DMS114 treated with DMSO at 0.1 percent for 48 hours (cell line): ENCODE results near the gene RSPH1.

Experiments
- DNase-seq: peaks from one replicate; lab custom pipeline; 2025; ENCODE audit not compliant: unreplicated experiment; lab: John Stamatoyannopoulos, UW

The RSPH1 gene

DNA sequence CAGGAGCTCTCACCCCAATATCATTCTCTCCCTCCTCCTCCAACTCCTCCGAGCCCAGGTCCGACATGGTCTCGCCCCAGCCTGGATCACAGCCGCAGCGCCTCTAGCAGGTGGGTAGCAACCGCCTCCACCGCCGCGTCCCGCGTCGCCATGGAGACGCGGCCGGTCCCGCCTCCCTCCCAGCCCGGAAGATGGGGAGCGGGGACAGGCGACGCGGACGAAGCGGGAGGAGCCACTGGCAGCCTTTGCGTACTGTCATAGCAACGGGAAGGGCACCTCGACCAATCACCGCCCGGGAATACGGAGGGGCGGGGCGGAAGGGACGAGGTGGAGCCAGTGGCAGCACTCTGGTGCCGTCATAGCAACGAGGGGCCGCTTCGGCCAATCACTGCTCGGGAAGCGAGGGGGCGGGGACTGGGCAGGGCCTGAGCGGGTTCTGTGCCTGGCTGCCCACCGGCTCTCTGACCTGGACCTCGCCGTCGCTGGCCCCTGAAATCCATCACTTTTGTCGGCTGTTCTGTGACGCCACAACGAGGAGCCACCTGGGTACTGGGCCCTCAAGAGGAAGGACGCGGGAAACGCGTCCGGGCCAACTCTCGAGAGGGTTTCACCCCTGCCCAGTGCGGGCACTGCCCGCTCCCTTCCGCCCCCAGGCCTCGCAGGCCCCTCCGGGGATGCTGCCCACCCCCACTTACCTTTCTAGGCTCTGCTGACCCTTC, at the start of gene RSPH1:
Gene RSPH1 (minus strand): TSS at position 105 of the 719 bp plus-strand sequence. CDS start 38 bp downstream, at position 67.
- DNase-seq: peak; percentile 94

GRCh38 chr21:42545745-42546144, 49.7 kb upstream of the RSPH1 start:
- no peak for DNase-seq

- no peak for DNase-seq
These were observed 49.3 kb upstream of the RSPH1 start for GRCh38 chr21:42545317-42545716.

- no peak for DNase-seq
These were observed 48.5 kb upstream of the RSPH1 start for GRCh38 chr21:42544544-42544943.

DNA sequence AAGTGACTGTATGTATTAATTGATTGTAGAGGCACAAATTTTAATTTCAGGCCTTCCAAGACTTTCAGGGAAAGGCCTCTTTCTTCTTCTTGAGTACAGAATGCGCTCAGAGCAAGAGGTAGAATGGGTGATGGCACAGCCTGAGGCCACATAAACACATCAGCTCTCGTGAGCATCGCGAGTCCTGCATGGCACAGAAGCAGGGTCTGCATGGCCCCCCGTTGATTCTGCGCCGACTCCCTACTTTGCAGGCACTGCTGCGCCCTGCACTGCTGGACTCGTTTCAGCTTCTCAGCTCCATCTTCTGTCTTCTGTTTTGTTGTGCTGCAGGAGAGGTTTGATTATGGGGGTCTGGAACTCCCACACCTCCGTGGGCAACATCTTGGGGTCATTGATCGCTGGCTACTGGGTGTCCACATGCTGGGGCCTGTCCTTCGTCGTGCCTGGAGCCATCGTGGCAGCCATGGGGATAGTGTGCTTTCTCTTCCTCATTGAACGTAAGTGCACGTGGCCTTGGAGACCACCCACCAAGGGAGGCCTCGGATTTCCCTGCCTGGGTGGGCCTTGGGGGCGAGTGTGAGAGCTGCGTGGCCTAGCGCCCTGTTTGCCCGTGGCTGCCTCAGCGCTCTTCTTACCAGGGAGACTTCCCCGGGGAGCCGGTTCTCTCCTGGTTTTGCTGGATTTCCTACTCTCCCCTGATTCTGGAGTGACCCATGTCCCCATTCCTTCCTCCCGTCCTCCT, 47.3 kb upstream of the RSPH1 start:
- DNase-seq: no peak

DNA sequence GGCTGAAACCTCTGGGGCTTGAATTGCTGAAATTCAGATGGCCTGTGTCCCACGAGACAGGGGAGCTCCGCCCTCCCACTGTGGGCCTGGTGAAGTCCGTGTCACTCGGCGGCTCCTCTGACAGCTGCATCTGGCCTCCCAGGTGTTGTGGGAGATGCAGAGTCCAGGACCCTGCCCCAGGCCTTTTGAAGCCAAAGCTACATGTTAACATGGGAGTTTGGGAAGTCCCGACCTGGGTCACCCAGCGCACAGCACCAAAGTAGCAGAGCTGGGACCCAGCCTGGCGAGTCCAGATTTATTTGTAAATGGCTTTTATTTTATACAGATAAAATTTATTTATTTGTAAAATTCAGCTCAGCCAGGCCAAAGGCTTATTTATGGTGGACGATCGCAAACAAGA, 46.6 kb upstream of the RSPH1 start:
- DNase-seq: no peak

GRCh38 chr21:42542196-42542595, 46.2 kb upstream of the RSPH1 start:
- DNase-seq: no peak

DNA sequence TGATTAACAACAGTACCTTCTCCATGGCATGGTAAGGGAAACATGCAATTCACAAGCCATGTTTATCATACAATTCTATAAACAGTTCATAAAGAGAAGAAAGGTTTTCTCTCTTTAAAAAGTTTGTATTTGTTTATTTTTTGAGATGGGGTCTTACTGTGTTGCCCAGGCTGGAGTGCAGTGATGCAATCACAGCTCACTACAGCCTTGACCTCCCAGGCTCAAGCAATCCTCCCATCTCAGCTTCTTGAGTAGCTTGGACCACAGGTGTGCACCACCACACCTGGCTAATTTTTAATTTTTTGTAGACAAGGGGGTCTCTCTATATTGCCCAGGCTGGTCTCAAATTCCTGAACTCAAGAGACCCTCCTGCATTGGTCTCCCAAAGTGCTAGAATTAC, 45.6 kb upstream of the RSPH1 start:
- no peak for DNase-seq

DNA sequence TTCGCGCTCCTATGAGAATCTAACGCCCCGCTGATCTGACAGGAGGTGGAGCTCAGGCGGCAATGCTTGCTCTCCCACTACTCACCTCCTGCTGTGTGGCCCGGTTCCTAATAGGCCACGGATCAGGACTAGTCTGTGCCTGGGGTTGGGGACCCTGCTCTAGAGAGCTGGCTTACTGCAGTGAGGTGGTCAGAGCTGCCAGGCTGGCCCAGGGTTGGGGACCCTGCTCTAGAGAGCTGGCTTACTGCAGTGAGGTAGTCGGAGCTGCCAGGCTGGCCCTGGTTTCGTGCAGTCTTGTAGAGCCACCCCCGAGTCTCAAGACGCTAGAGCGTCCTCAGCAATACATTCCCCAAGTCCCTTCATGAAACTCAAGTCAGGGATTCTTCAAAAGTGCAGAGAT, 45.1 kb upstream of the RSPH1 start:
- DNase-seq: no peak

DNA sequence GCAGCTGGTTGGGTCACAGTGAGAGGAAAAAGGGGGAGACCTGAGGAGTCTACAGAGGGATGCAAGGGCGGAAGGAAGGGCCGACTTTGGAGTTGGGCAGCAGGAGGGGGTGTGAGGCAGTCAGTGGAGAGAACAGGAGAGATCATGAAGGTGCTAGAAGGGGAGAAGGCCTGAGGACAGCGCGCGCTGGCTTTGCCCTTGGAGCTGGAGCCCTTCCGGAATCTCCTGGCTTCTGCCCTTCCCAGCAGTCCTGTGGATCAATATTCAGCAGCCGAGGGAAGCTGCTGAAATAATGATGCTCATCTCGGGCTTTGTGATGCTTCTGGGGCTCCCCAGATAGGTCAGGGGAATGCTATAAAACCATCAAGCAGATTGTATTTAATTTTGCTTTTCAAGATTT, 44.4 kb upstream of the RSPH1 start:
- DNase-seq: no peak

DNA sequence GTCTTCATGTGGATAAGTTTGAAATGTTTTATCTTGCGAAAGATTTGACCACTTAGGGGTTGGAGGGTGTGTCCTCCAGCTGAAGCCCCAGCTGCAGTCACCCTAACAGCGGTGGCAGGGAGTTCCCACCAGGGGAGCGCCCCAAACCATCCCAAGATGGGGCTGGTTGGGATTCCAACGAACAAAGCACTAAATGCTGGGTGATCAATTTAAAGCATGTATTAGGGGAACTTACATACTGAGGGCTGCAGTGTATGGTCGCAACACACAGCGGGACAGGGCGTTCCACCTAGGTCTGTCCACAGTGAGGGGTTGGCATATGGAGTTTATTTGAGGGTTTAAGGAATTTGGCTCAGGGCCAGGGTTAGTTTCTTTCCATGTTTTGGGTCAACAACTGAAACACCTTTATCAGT, 43.9 kb upstream of the RSPH1 start:
- DNase-seq: no peak

DNA sequence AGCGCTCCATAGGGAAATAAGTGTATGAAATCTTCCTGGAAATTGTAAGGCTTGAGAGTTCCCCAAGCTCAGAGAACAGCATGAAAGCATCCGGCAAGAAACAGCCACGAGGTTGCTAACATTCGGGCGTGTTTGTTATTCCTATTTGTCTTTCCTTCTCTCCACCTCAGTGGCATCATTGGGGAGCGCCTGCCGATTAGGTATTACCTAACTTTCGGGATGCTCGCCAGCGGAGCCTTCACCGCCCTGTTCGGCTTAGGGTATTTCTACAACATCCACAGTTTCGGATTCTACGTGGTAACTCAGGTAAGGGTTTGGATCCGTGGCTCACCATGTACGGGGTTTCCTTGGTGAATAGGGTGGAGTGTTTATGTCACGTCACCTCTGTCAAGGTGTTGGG, 43.3 kb upstream of the RSPH1 start:
- DNase-seq: no peak

DNA sequence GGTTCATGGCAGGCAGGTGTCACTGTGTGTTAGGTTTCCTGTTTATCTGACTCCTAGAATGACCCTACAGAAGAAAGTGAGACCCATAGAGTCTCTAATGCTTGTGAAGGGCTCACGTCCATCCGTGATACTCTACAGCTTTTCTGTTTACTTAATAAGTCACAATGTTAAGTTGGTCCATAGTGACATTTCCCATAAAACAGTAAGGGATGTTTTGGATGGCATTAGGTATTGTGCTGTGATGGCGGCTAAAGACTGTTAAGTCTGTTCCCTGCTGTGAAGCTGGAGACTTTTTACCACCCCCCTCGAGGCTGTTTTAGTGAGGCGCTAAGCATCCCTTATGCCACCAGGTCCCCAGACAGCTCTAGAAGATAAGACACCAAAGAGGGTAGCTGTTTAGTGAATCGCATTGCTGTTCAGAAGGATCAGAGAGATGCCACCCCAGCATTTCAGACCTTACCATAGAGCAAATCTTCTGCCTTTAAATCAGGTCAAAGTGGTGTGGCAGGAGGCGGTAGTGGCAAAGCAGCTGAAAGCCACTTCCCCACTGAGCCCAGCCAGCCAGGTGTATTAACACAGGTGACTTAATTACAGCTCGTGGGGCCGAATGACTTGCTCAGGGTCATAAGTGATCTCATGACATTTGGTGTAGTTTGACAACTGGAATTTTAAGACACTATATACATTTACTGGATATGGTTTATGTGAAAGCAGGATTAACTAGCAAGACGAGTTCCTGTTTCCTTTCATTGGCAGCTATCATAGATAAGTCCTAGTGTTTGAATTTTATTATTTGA, 42.7 kb upstream of the RSPH1 start:
- DNase-seq: no peak

DNA sequence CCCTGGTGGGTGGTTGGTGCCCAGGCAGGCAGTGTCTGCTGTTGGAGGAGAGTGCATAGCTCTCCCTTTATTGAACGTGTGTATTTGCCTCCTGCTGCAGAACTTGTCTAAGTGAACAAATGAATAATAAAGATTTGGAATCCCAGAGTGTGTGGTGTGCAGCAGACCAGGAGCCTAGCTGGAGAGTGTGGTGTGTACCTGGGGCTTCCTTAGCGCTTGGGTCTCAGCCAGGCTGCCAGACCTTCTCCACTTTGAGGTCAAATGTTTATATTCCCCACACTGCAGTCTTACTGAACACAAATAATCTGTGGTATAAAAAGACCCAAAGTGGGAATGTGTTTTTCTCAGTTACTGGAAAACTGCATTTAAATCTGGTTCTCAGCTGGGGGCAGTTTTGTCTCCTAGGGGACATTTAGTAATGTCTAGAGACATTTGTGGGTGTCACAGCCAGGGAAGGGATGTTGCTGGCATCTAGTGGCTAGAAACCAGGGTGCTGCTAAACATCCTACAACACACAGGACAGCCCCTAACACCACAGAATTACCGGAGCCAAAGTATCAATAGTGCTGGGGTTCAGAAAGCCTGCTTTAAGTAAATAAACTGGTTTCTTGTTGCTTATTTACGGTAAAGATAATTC, 41.2 kb upstream of the RSPH1 start:
- no peak for DNase-seq

DNA sequence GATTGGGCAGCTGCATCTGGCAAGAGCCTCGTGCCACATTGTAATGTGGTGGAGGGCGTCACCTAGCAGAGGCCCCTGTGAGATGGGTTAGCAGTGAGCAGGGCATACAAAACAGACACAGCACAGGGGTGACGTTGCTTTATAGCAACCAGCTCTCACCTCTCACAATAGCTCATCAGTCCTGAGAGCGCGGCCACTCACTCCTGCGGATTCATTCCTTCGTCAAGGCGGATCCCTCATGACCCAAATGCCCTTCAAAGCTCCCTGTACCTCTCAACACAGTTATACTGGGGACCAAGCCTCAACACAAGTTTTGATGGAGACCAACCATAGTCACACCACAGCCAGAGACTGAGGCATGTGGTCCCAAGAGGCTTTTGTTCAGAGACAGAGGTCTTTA, 40.6 kb upstream of the RSPH1 start:
- DNase-seq: no peak

DNA sequence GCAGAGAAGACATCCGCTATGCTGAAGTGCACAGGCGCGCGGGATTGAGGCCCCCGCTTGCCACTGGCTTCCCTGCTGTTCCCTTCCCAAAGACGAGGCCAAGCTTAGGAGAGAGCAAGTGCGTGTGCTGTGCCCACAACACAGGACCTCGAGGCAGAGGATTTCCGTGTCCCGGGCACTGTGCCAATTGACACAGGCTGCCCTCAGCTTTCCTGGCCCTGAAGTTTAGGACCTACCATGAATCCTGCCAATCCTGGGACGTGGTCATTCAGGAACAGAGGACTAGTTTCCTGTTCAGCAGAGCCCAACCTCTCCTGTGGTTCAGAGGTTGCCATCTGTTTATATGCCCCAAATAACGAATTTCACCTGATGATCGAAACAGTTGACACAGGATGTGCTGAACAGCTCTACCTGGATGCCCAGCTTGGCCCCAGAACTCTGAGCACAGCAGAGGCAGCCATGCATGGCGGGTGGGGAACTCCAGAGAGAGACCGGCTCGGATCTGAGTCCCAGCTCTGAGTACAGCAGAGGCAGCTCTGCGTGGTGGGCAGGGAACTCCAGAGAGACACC, 39.7 kb upstream of the RSPH1 start:
- no peak for DNase-seq

- DNase-seq: no peak
These were observed 38.7 kb upstream of the RSPH1 start for GRCh38 chr21:42534421-42535378.

DNA sequence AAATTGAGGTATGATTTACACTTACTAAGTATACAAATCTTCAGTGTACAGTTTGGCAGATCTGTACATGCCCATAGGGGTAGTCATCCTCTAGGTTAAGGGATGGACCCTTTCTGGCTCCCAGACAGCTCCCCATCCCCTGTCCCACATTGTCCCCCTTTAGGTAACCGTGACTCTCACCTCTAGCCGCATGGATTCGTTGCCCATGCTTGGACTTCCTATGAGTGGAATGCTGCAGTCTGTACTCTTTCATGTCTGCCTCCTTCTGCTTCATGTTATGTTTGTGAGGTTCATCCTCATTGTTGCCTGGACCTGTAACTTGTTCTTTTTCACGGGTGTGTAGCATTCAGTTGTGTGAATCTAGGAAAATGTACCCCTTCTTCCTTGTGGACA, 37.9 kb upstream of the RSPH1 start:
- DNase-seq: no peak

GRCh38 chr21:42533306-42533962, 37.4 kb upstream of the RSPH1 start:
- no peak for DNase-seq
